OCI-LY7 (cell line): ENCODE measurements around the gene TNFAIP8.

ENCODE experiments used
- CTCF ChIP-seq: fragments of 200-600 bp; sonication (generic); conservative IDR thresholded peaks from 2 replicates; pipeline ENCODE4 v1.5.1; 2014; ENCODE audit warnings: mild to moderate bottlenecking, antibody characterized with exemption, low read length, moderate library complexity, mixed read lengths
- EZH2phosphoT487 ChIP-seq: fragments of 200-600 bp; sonication (generic); IDR thresholded peaks from 2 replicates; pipeline ENCODE4 v1.6.1; 2018; ENCODE audit warnings: low read depth, borderline replicate concordance, mild to moderate bottlenecking, mixed run types, antibody characterized with exemption, low read length, moderate library complexity, mixed read lengths

DNA sequence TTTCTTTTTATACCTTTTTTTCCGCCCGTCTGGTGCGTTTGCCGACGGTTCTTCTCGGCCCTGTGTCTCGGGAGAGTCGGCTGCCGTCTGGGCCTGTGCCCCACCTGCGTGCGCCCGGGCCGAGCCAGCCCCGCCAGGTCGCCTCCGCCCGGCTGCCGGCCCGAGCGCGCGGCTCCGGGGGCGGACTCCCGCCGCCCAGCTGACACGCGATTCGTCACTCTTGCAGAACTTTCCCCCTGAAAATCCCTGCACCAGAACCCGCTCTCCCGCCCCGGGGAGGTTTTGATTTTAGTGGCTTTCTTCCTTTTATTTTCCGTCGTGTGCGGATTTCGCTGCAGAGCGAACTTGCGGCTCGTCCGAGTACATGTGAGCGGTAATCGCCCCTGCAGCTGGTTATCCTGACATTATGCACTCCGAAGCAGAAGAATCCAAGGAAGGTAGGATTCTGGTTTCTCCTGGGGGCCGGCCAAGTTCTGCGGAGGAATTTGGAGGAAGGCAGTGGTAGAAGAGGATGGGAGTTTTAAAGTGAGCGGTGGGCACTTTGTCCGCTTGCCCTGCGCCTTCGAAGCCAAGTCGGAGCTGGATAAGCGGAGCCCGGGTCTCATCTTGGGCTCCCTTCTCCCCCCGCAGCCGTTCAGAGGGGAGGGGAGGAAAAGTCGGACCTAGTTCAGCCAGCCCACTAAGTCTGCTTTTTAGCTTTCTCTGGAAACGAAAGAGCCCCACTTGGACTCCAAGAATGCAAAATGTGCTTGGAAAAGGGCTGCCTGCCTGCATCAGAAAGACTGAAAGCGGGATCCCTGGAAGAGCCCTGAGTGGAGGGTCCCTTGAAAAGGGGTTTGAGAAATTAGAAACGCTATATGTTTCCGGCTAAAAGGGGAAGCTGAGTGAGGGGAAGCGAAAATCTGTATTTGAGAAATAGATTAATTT lies at the start of gene TNFAIP8:
- TF ChIP-seq CTCF, result no peak
- TF ChIP-seq EZH2phosphoT487, result no peak
